GM12873 (cell line): ENCODE data around the gene NUP43.

ENCODE experiments used
- CTCF ChIP-seq: IDR thresholded peaks from 2 replicates; pipeline ENCODE4 v1.5.1; 2012; ENCODE audit warnings: low read depth, mild to moderate bottlenecking, moderate library complexity, low read length, control low read depth; ENCODE audit not compliant: insufficient read depth; ENCODE audit errors: missing control alignments

Gene NUP43

DNA sequence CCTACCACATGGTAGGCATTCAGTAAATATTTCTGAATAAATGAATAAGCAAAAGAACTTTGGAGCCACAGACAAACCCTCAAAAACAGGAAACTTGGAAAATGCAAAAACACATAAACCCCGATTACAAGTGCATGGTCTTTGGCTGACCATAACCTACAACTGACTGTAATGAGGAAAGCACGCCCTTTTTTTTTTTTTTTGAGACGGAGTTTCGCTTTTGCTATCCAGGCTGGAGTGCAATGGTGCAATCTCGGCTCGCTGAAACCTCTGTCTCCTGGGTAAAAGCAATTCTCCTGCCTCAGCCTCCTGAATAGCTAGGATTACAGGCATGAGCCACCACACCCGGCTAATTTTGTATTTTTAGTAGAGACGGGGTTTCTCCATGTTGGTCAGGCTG lies 16.5 kb downstream of the NUP43 start:
- no peak for TF ChIP-seq CTCF

DNA sequence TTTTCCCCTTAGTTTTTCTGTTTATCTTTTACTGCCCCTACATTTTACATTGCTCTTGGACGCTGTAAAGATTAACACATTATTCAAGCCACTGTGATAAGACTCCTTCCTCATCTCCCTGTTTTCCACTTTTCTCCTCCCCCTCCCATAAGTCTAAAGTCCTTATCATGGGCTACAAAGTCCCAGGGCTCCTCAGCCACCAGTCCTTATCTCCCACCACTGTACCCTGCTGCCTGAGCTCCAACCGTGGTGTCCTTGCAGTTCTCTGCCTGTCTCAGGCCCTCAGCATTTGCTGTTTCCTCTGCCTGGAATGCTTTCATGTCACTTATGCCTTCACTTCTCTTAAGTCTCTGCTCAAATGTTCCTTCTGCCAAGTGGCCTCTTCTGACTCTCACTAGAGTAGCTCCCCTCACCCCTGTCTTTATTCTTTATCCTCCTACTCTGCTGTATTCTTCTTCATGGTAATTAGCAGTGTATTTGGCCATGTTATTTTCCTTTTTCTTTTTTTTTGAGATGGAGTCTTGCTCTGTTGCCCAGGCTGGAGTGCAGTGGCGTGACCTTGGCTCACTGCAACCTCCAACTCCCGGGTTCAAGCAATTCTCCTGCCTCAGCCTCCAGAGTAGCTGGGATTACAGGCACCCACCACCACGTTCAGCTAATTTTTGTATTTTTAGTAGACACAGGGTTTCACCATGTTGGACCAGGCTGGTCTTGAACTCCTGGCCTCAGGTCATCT lies 17.7 kb downstream of the NUP43 start:
- TF ChIP-seq CTCF: no peak

DNA sequence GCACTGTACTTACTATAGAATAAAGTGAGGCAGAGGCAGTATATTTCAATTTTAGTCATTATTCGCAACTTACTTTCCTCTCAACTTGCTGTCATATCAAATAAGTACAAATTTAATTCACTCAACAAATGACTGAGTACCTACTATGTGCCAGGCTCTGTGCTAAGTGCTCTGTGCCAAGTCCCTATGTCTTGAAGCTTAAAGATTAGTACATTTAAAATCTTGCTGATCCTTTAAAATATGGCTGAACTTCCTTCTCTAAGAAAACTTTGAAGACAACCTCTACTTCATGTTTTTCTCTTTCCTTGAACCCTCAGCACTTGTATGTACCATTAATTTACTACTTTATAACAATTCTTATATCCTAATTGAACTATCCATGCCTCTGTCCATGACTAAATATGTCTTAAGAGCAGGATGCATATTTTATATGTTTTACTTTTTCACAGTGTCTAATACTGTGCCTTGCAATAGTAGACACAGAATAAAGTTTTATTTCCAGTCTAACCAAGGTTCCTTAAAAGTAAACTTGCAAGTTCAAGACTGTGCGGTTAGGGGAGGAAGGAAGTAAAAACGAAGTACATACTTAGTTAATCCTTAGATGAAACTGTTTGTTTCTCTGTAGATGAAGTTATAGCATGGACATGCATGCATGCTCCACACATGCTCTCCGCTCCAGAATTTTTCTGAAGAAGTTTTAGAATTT lies 18.4 kb downstream of the NUP43 start:
- no peak for TF ChIP-seq CTCF

DNA sequence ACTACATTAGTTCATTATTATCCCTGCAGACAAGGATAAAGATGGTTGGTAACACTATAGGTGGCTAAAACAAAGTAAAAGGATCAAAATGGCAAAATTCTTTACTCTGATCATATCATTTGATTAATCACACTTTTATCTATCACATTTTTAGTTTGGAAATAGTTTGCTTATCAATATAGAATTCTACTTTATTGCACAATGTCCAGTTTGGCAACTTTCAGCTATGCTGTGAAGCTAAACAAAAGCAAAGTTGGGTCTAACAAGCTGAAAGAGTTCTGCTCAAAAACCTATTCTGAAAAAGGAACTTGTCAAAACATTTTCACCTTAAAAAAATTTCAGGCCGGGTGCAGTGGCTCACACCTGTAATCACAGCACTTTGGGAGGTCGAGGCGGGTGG lies 20.5 kb downstream of the NUP43 start:
- no peak for TF ChIP-seq CTCF

DNA sequence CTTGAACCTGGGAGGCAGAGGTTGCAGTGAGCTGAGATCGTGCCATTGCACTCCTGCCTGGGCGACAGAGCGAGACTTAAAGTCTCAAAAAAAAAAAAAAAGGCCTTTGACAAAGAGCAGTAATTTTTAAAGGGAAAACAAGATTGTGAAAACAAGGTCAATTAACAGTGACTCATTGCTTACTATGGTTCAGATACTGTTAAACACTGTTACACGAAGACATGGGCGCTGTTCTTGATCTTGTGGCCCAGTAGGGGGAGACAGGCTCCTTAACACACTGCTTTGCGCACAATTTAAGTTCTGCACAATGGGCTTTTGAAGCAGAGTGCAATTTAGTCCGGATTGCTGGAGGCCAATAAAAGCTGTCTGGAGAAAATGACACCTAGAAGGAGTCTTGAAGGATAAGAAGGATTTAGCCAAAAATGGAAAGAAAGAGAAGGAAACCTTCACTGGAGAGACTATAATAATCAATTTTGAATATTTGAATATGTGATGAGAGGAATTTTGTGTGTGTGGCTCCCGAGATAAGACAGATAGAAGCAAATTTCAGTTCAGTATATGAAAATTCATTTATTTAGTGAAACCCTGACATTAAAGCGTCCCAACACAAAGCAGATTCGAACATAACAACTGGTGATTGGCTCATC lies 22.4 kb downstream of the NUP43 start:
- peak; percentile 78 for TF ChIP-seq CTCF

DNA sequence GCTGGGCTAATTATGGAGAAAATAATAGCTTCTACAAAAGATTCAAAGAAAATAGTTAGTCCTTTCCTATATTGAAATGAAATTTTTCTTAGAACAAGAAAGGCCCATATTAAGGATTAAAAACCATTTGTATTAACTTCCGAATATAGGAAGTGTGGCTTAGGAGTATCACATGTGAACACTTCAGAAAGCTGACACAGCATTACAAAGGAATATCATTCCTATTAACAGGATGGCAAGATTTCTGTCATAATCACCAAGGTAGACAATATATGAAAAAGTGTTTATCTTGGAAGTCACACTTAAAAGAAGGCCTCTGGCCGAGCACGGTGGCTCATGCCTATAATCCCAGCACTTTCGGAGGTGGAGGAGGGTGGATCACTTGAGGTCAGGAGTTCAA lies 23.1 kb downstream of the NUP43 start:
- TF ChIP-seq CTCF: no peak

- no peak for TF ChIP-seq CTCF
Measured at GRCh38 chr6:149719531-149719930, 26.8 kb downstream of the NUP43 start.
